ENCODE data around the gene ANKRD13A. TPM values are rescaled to one million over a fixed set of nuclear protein-coding genes. Genes with fewer than 3 reads are reported as not detected.

The ANKRD13A gene
- total RNA-seq, 2 donors from 2014 or later, result 26.0 to 31.8 TPM

- peaks cover 43% of the 10 kb centered on the region for H3K36me3 ChIP-seq
Observed at GRCh38 chr12:110024051-110024450, 24.8 kb downstream of the ANKRD13A start.

GRCh38 chr12:110028323-110028722, 29.1 kb downstream of the ANKRD13A start:
- TF ChIP-seq CTCF (IDR thresholded peaks at IDR 0.05), result no peak
- H3K4me3 ChIP-seq, result no peak overlapping the region
- H3K27ac ChIP-seq, result no peak overlapping the region
- no peak for DNase-seq (ENCODE audit: low spot score)
- peaks cover 53% of the 10 kb centered on the region for H3K36me3 ChIP-seq
- peaks cover 0 to 20% of the 10 kb centered on the region in 2 donors for H3K4me1 ChIP-seq
- H3K27me3 ChIP-seq, result no peaks in the 10 kb centered on the region
- H3K9me3 ChIP-seq, result no peaks in the 10 kb centered on the region

More at GRCh38 chr12:110024051-110024450, 24.8 kb downstream of the ANKRD13A start:
- no peak for DNase-seq (ENCODE audit: low spot score)
- H3K4me1 ChIP-seq, result peaks cover 0 to 29% of the 10 kb centered on the region in 2 donors
- TF ChIP-seq CTCF (IDR thresholded peaks at IDR 0.05), result no peak
- no peak overlapping the region for H3K4me3 ChIP-seq
- H3K9me3 ChIP-seq, result no peaks in the 10 kb centered on the region
- H3K27ac ChIP-seq, result peak overlapping the region; percentile 46 to 54
- no peaks in the 10 kb centered on the region for H3K27me3 ChIP-seq

DNA sequence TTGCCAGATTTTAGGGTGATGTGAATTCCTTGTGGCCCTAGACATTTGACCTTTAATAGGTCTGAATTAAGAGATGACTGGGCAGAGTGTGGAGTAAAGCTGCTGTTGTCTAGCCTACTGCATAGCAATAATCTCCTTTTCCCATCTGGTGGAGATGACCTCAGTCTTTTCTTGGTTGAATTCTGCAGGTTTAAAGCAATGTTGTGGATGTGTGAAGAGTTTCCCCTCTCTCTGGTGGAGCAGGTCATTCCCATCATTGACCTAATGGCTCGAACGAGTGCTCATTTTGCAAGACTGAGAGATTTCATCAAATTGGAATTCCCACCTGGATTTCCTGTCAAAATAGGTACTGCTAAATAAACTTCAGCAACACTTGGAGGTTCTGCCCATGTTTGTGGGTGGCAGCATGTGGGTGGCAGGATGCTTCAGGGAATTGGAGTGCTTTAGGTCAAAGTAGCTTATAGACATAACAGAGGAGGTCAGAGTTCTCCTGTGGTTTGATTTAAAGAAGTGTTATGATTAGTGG, 30.1 kb downstream of the ANKRD13A start:
- H3K27me3 ChIP-seq, result no peaks in the 10 kb centered on the region
- no peaks in the 10 kb centered on the region for H3K9me3 ChIP-seq
- no peak for TF ChIP-seq CTCF (IDR thresholded peaks at IDR 0.05)
- H3K27ac ChIP-seq, result no peak overlapping the region
- H3K36me3 ChIP-seq, result peaks cover 63% of the 10 kb centered on the region
- DNase-seq (ENCODE audit: low spot score), result no peak
- no peak overlapping the region for H3K4me3 ChIP-seq
- peaks cover 0 to 9% of the 10 kb centered on the region in 2 donors for H3K4me1 ChIP-seq

DNA sequence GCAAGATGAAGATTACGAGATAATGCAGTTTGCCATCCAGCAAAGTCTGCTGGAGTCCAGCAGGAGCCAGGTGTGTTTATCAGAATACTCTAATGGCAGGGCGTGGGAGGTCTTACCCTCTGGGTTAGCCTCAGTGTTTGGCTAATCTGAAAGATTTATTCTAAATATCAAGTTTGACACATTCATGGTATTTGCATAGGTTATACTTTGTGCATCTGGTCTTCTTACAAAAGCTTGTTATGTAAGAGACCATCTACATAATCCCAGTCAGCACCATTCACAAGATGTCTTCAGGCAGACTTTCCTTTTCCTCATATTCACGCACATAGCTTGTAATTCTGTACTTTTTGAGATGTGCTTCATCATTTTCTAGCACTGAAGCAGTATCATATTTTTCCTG, 34.7 kb downstream of the ANKRD13A start:
- H3K4me3 ChIP-seq, result no peak overlapping the region
- peaks cover 73% of the 10 kb centered on the region for H3K36me3 ChIP-seq
- no peak for DNase-seq (ENCODE audit: low spot score)

DNA sequence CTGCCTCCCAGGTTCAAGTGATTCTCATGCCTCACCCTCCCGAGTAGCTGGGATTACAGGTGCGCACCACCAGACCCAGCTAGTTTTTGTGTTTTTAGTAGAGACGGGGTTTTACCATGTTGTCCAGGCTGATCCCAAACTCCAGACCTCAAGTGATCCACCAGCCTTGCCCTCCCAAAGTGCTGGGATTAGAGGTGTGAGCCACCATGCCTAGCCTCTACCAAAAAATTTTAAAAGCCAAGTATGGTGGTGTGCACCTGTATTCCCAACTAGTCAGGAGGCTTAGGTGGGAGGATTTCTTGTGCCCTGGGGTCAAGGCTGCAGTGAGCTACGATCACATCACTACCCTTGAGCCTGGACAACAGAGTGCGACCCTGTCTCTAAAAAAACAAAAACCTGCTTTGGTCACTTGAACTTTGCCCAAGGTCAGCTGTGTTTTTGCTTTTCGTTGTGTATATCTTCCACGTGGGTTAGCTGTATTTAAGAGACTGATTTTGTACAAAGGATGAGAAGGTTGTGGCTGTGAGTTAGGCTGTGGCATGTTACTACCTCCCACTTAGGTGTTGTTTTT, 36.4 kb downstream of the ANKRD13A start:
- Histone ChIP-seq H3K27ac (no peak overlapping the region), H3K4me3 (no peak overlapping the region), H3K9me3 (no peaks in the 10 kb centered on the region), H3K36me3 (peaks cover 56% of the 10 kb centered on the region), H3K4me1 (peaks cover 0 to 15% of the 10 kb centered on the region in 2 donors), H3K27me3 (no peaks in the 10 kb centered on the region)
- DNase-seq (ENCODE audit: low spot score), result no peak
- no peak for TF ChIP-seq CTCF (IDR thresholded peaks at IDR 0.05)

More for the DNA sequence above, 34.7 kb downstream of the ANKRD13A start:
- no peak overlapping the region for H3K27ac ChIP-seq
- peaks cover 0 to 4% of the 10 kb centered on the region in 2 donors for H3K4me1 ChIP-seq
- no peaks in the 10 kb centered on the region for H3K27me3 ChIP-seq
- no peak for TF ChIP-seq CTCF (IDR thresholded peaks at IDR 0.05)
- H3K9me3 ChIP-seq, result no peaks in the 10 kb centered on the region

- no peak for TF ChIP-seq CTCF (IDR thresholded peaks at IDR 0.05)
- H3K36me3 ChIP-seq, result peaks cover 50% of the 10 kb centered on the region
- H3K4me3 ChIP-seq, result no peak overlapping the region
- H3K27me3 ChIP-seq, result no peaks in the 10 kb centered on the region
- H3K9me3 ChIP-seq, result no peaks in the 10 kb centered on the region
- DNase-seq (ENCODE audit: low spot score), result no peak
- peaks cover 0 to 24% of the 10 kb centered on the region in 2 donors for H3K4me1 ChIP-seq
- no peak overlapping the region for H3K27ac ChIP-seq
Observed at GRCh38 chr12:110037315-110037714, 38.1 kb downstream of the ANKRD13A start.
